Measurements from ENCODE around the gene CGN. TPM values are rescaled to one million over a fixed set of nuclear protein-coding genes. Genes with fewer than 3 reads are reported as not detected.

CGN gene
- total RNA-seq, 1 donor from 2014 or later = 29.0 TPM

DNA sequence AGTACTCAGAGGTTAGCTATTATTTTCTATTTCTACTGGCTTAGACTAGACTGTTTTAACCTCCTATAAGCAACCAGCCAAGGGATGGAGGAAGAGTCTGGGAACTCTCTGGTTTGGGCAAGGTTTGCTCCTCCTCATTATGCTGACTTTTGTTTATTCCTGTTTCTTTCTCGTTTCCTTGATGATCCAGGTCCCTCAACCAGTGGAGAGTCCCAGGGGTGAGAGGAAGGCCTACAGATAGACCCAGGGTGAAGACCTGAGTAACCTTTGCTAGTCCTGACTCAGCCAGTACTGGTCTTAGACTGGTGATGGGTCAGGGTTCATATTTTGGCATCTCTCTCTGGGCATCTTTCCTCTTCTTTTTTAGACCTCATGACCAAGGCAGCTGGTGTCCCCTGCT lies 34.4 kb downstream of the CGN start:
- TF ChIP-seq, protein P1, sequence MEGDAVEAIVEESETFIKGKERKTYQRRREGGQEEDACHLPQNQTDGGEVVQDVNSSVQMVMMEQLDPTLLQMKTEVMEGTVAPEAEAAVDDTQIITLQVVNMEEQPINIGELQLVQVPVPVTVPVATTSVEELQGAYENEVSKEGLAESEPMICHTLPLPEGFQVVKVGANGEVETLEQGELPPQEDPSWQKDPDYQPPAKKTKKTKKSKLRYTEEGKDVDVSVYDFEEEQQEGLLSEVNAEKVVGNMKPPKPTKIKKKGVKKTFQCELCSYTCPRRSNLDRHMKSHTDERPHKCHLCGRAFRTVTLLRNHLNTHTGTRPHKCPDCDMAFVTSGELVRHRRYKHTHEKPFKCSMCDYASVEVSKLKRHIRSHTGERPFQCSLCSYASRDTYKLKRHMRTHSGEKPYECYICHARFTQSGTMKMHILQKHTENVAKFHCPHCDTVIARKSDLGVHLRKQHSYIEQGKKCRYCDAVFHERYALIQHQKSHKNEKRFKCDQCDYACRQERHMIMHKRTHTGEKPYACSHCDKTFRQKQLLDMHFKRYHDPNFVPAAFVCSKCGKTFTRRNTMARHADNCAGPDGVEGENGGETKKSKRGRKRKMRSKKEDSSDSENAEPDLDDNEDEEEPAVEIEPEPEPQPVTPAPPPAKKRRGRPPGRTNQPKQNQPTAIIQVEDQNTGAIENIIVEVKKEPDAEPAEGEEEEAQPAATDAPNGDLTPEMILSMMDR (conservative IDR thresholded peaks at IDR 0.05) = no peak
- peaks cover 34% of the 10 kb centered on the region for H3K4me1 Mint-ChIP-seq (ENCODE audit: unreplicated experiment)
- no peak overlapping the region for H3K27ac Mint-ChIP-seq

GRCh38 chr1:151546011-151546925 lies 35.1 kb downstream of the CGN start:
- Mint-ChIP-seq H3K4me3 (no peak overlapping the region), H3K27ac (peak overlapping the region; percentile 90), H3K9me3 (no peaks in the 10 kb centered on the region), H3K36me3 (peaks cover 20% of the 10 kb centered on the region), H3K27me3 (no peaks in the 10 kb centered on the region), H3K4me1 (ENCODE audit: unreplicated experiment) (peaks cover 38% of the 10 kb centered on the region)
- TF ChIP-seq, protein P1 (conservative IDR thresholded peaks at IDR 0.05) = no peak
- no peak for DNase-seq (ENCODE audit: extremely low spot score, unreplicated experiment)

More for the DNA sequence above, 34.4 kb downstream of the CGN start:
- DNase-seq (ENCODE audit: extremely low spot score, unreplicated experiment) = no peak
- Mint-ChIP-seq H3K27me3 (no peaks in the 10 kb centered on the region), H3K4me3 (peak overlapping the region; percentile 15), H3K36me3 (peaks cover 16% of the 10 kb centered on the region), H3K9me3 (no peaks in the 10 kb centered on the region)

- no peaks in the 10 kb centered on the region for H3K9me3 Mint-ChIP-seq
- H3K4me3 Mint-ChIP-seq = peak overlapping the region; percentile 69
- peaks cover 21% of the 10 kb centered on the region for H3K36me3 Mint-ChIP-seq
- peaks cover 31% of the 10 kb centered on the region for H3K4me1 Mint-ChIP-seq (ENCODE audit: unreplicated experiment)
- H3K27ac Mint-ChIP-seq = peak overlapping the region; percentile 90
- no peak for DNase-seq (ENCODE audit: extremely low spot score, unreplicated experiment)
- H3K27me3 Mint-ChIP-seq = no peaks in the 10 kb centered on the region
- TF ChIP-seq, protein P1 (conservative IDR thresholded peaks at IDR 0.05) = no peak
These were observed 36.1 kb downstream of the CGN start for GRCh38 chr1:151547119-151547899.

GRCh38 chr1:151547900-151548230 lies 36.7 kb downstream of the CGN start:
- no peak for DNase-seq (ENCODE audit: extremely low spot score, unreplicated experiment)
- Mint-ChIP-seq H3K4me3 (no peak overlapping the region), H3K9me3 (no peaks in the 10 kb centered on the region), H3K4me1 (ENCODE audit: unreplicated experiment) (peaks cover 26% of the 10 kb centered on the region), H3K27me3 (no peaks in the 10 kb centered on the region), H3K36me3 (peaks cover 20% of the 10 kb centered on the region), H3K27ac (peak overlapping the region; percentile 90)
- TF ChIP-seq, protein P1 (conservative IDR thresholded peaks at IDR 0.05) = no peak

- H3K27ac Mint-ChIP-seq = peak overlapping the region; percentile 81
- peaks cover 12% of the 10 kb centered on the region for H3K36me3 Mint-ChIP-seq
- no peaks in the 10 kb centered on the region for H3K27me3 Mint-ChIP-seq
- TF ChIP-seq, protein P1 (conservative IDR thresholded peaks at IDR 0.05) = no peak
- H3K4me1 Mint-ChIP-seq (ENCODE audit: unreplicated experiment) = peaks cover 24% of the 10 kb centered on the region
- no peaks in the 10 kb centered on the region for H3K9me3 Mint-ChIP-seq
- no peak for DNase-seq (ENCODE audit: extremely low spot score, unreplicated experiment)
- H3K4me3 Mint-ChIP-seq = peak overlapping the region; percentile 44
These were observed 38.0 kb downstream of the CGN start for GRCh38 chr1:151549199-151549598.
